Measurements from ENCODE around the gene ENOSF1. TPM values are rescaled to one million over a fixed set of nuclear protein-coding genes. Genes with fewer than 3 reads are reported as not detected.

The ENOSF1 gene
- total RNA-seq, 1 experiment from 2014 or later: 48.7 TPM

- no peak for DNase-seq
- H3F3A ChIP-seq (ENCODE audit: insufficient read depth, low read depth): peaks cover 5% of the 10 kb centered on the region; the same call in 1 of the 2 replicates
- H3K4me2 ChIP-seq: no peak overlapping the region
- no peak overlapping the region for H3K4me3 ChIP-seq
- H3K4me1 ChIP-seq (replicated peaks; ENCODE audit: insufficient read depth): no peaks in the 10 kb centered on the region
- H4K20me1 ChIP-seq (ENCODE audit: insufficient read depth): peaks cover 8% of the 10 kb centered on the region
- H3K27ac ChIP-seq: no peak overlapping the region
- peaks cover 9% of the 10 kb centered on the region; the same call in 1 of the 2 replicates for H3K36me3 ChIP-seq (ENCODE audit: low read depth)
- no peaks in the 10 kb centered on the region for H3K9me3 ChIP-seq (ENCODE audit: insufficient read depth, low read depth)
- intact Hi-C loops (cut with micrococcal nuclease; ENCODE audit: unreplicated experiment): no loop called here
- no peaks in the 10 kb centered on the region for H3K27me3 ChIP-seq (ENCODE audit: insufficient read depth, low read depth)
- no peak overlapping the region for H2AFZ ChIP-seq
- ChIA-PET CTCF (no interaction called here), POLR2A (ENCODE audit: unreplicated experiment) (no interaction called here)
- no TSS peak for BruUV-seq (replicated peaks)
- TF ChIP-seq EZH2 (IDR thresholded peaks at IDR 0.05; ENCODE audit: low read depth) (no peak), CTCF (conservative IDR thresholded peaks at IDR 0.05) (no peak)
- H3K79me2 ChIP-seq (ENCODE audit: low read depth): no peaks in the 10 kb centered on the region
- H3K9me2 ChIP-seq (ENCODE audit: insufficient read depth): no peaks in the 10 kb centered on the region
Observed at GRCh38 chr18:693466-694187, 18.8 kb downstream of the ENOSF1 start.

GRCh38 chr18:692824-693223 lies 19.6 kb downstream of the ENOSF1 start:
- CTCF ChIA-PET: interaction anchor here (0.6 kb wide), 1 partner anchor 25 kb away, joined by 5 read pairs; no protein-coding TSS in a partner anchor
- Histone ChIP-seq H3K27me3 (ENCODE audit: insufficient read depth, low read depth) (no peaks in the 10 kb centered on the region), H2AFZ (no peak overlapping the region), H3K79me2 (ENCODE audit: low read depth) (no peaks in the 10 kb centered on the region), H3K4me2 (no peak overlapping the region), H3K27ac (no peak overlapping the region), H3K9me3 (ENCODE audit: insufficient read depth, low read depth) (no peaks in the 10 kb centered on the region), H3K4me3 (no peak overlapping the region), H4K20me1 (ENCODE audit: insufficient read depth) (peaks cover 8% of the 10 kb centered on the region), H3K36me3 (ENCODE audit: low read depth) (peaks cover 9% of the 10 kb centered on the region; the same call in 1 of the 2 replicates), H3F3A (ENCODE audit: insufficient read depth, low read depth) (peaks cover 2% of the 10 kb centered on the region; the same call in 1 of the 2 replicates), H3K9me2 (ENCODE audit: insufficient read depth) (no peaks in the 10 kb centered on the region), H3K4me1 (replicated peaks; ENCODE audit: insufficient read depth) (no peaks in the 10 kb centered on the region)
- no TSS peak for BruUV-seq (replicated peaks)
- DNase-seq: no peak
- intact Hi-C loops (cut with micrococcal nuclease; ENCODE audit: unreplicated experiment): no loop called here
- POLR2A ChIA-PET (ENCODE audit: unreplicated experiment): no interaction called here
- TF ChIP-seq EZH2 (IDR thresholded peaks at IDR 0.05; ENCODE audit: low read depth): no peak

- Histone ChIP-seq H4K20me1 (ENCODE audit: insufficient read depth) (no peaks in the 10 kb centered on the region), H3K4me3 (no peak overlapping the region), H3K36me3 (ENCODE audit: low read depth) (peaks cover 9% of the 10 kb centered on the region; the same call in 1 of the 2 replicates), H3K79me2 (ENCODE audit: low read depth) (no peaks in the 10 kb centered on the region), H3K9me3 (ENCODE audit: insufficient read depth, low read depth) (no peaks in the 10 kb centered on the region), H3F3A (ENCODE audit: insufficient read depth, low read depth) (no peaks in the 10 kb centered on the region; the same call in 1 of the 2 replicates), H3K9me2 (ENCODE audit: insufficient read depth) (no peaks in the 10 kb centered on the region), H3K4me1 (replicated peaks; ENCODE audit: insufficient read depth) (no peaks in the 10 kb centered on the region), H3K4me2 (no peak overlapping the region), H2AFZ (no peak overlapping the region), H3K27ac (no peak overlapping the region), H3K27me3 (ENCODE audit: insufficient read depth, low read depth) (no peaks in the 10 kb centered on the region)
- TF ChIP-seq EZH2 (IDR thresholded peaks at IDR 0.05; ENCODE audit: low read depth) (no peak), CTCF (conservative IDR thresholded peaks at IDR 0.05) (no peak)
- BruUV-seq (replicated peaks): no TSS peak
- DNase-seq: no peak
- ChIA-PET CTCF (no interaction called here), POLR2A (ENCODE audit: unreplicated experiment) (no interaction called here)
- intact Hi-C loops (cut with micrococcal nuclease; ENCODE audit: unreplicated experiment): no loop called here
Observed at GRCh38 chr18:688323-688722, 24.1 kb downstream of the ENOSF1 start.
